ENCODE measurements around the gene EXOC6B. TPM values are rescaled to one million over a fixed set of nuclear protein-coding genes. Genes with fewer than 3 reads are reported as not detected.

EXOC6B gene
- total RNA-seq, 1 experiment from 2014 or later: 40.1 TPM

DNA sequence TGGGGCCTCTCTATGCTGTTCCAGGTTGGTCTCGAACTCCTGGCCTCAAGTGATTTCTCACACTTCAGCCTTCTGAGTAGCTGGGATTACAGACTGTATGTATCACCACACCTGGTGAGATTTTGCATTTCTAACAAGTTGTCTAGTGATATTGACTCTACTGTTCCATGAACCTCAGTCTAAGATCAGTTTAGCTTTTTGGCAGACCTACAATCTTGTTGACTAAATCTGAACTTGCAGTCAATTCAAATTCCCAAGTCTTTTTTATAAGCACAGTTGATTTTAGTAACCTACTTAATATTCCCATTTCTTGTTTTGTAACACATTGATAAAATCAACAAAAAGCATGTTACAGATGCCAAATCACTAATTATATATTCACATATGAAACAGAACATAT lies 412.1 kb downstream of the EXOC6B start:
- no peak overlapping the region for H3K4me3 Mint-ChIP-seq
- WGBS (ENCODE audit: extremely low coverage, insufficient read length, low lambda C conversion rate): no CpG with 5 or more reads among the region's 1 CpG
- no peaks in the 10 kb centered on the region for H3K4me1 Mint-ChIP-seq
- no peak overlapping the region for H3K9ac ChIP-seq (ENCODE audit: extremely low read depth, insufficient read length, low read length)
- H3K27me3 Mint-ChIP-seq (ENCODE audit: low read depth): no peaks in the 10 kb centered on the region
- no peak overlapping the region for H4K5ac ChIP-seq (ENCODE audit: insufficient read length, low read depth, low read length)
- no peak overlapping the region for H3T11ph ChIP-seq (ENCODE audit: low read length)
- no peak overlapping the region for H2BK20ac ChIP-seq (ENCODE audit: low read depth, low read length, poor library complexity, severe bottlenecking)
- no peaks in the 10 kb centered on the region for H3K27me3 ChIP-seq (ENCODE audit: insufficient read depth, low read length)
- no peak for DNase-seq
- H2BK15ac ChIP-seq (ENCODE audit: low read depth, low read length): no peak overlapping the region
- peaks cover 0 to 3% (median 2%) of the 10 kb centered on the region in 3 experiments; a peak in 2 of 7 replicates for H3K36me3 Mint-ChIP-seq (ENCODE audit: insufficient read depth in 1 of 3, low read depth in 3 of 3)
- H2BK5ac ChIP-seq (ENCODE audit: insufficient read length, low read length): no peak overlapping the region
- H3K4me1 ChIP-seq (ENCODE audit: insufficient read depth, low read length): no peaks in the 10 kb centered on the region
- no peaks in the 10 kb centered on the region for H3K79me2 ChIP-seq (ENCODE audit: insufficient read depth, low read length)
- H3K79me1 ChIP-seq (ENCODE audit: insufficient read depth, low read depth, low read length, poor library complexity, severe bottlenecking): no peaks in the 10 kb centered on the region
- no peak overlapping the region for H3K18ac ChIP-seq (ENCODE audit: insufficient read length, low read depth, low read length)
- H2AK5ac ChIP-seq (ENCODE audit: insufficient read length, low read length): no peak overlapping the region
- no peaks in the 10 kb centered on the region for H3K9me3 ChIP-seq (ENCODE audit: control insufficient read depth, low read depth, low read length)
- H3K23ac ChIP-seq (ENCODE audit: insufficient read length, low read depth, low read length): no peak overlapping the region
- no peak overlapping the region for H4K91ac ChIP-seq (ENCODE audit: insufficient read length, low read depth, low read length)
- TF ChIP-seq, protein P1, sequence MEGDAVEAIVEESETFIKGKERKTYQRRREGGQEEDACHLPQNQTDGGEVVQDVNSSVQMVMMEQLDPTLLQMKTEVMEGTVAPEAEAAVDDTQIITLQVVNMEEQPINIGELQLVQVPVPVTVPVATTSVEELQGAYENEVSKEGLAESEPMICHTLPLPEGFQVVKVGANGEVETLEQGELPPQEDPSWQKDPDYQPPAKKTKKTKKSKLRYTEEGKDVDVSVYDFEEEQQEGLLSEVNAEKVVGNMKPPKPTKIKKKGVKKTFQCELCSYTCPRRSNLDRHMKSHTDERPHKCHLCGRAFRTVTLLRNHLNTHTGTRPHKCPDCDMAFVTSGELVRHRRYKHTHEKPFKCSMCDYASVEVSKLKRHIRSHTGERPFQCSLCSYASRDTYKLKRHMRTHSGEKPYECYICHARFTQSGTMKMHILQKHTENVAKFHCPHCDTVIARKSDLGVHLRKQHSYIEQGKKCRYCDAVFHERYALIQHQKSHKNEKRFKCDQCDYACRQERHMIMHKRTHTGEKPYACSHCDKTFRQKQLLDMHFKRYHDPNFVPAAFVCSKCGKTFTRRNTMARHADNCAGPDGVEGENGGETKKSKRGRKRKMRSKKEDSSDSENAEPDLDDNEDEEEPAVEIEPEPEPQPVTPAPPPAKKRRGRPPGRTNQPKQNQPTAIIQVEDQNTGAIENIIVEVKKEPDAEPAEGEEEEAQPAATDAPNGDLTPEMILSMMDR (conservative IDR thresholded peaks at IDR 0.05): no peak
- no peak overlapping the region for H2BK12ac ChIP-seq (ENCODE audit: insufficient read length, low read depth, low read length)
- H3K4ac ChIP-seq (ENCODE audit: low read depth, low read length): no peak overlapping the region
- H2AFZ ChIP-seq (ENCODE audit: low read length): no peak overlapping the region
- H3K9me3 Mint-ChIP-seq: peaks cover 1 to 2% of the 10 kb centered on the region in 2 experiments; a peak in 3 of 5 replicates
- no peak overlapping the region for H3K14ac ChIP-seq (ENCODE audit: insufficient read depth, low read length)
- no peak overlapping the region for H4K8ac ChIP-seq (replicated peaks; ENCODE audit: insufficient read length, low read depth, low read length)
- no peaks in the 10 kb centered on the region for H4K20me1 ChIP-seq (ENCODE audit: control insufficient read depth, insufficient read depth, insufficient read length)
- no peak overlapping the region for H3K27ac ChIP-seq (ENCODE audit: insufficient read length, low read depth, low read length)
- no peak overlapping the region for H3K56ac ChIP-seq (ENCODE audit: insufficient read length, low read depth, low read length)
- no peak overlapping the region for H2BK120ac ChIP-seq (ENCODE audit: low read depth, low read length, poor library complexity, severe bottlenecking)
- no peaks in the 10 kb centered on the region for H3K23me2 ChIP-seq (ENCODE audit: insufficient read length, low read depth, low read length, poor library complexity, severe bottlenecking)
- H3K27ac Mint-ChIP-seq: no peak overlapping the region
- no peak overlapping the region for H3K4me2 ChIP-seq (ENCODE audit: insufficient read depth, insufficient read length, low read length)
